ENCODE data around the gene FAM151B. TPM values are rescaled to one million over a fixed set of nuclear protein-coding genes. Genes with fewer than 3 reads are reported as not detected.

The FAM151B gene
- total RNA-seq, 1 donor from 2014 or later = 0.30 TPM

DNA sequence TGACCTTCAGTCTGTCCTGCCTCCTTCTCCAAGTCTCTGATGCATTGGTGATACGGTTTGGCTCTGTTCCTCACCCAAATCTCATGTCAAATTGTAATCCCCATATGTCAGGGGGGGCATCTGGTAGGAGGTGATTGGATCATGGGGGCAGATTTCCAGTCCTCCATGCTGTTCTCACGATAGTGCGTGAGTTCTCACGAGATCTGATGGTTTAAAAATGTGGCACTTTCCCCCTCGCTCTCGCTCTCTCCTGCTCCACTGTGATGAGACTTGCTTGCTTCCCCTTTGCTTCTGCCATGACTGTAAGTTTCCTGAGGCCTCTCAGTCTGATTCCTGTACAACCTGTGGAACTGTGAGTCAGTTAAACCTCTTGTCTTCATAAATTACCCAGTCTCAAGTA is 96.9 kb downstream of the FAM151B start:
- intact Hi-C loops (cut with micrococcal nuclease) = no loop called here

DNA sequence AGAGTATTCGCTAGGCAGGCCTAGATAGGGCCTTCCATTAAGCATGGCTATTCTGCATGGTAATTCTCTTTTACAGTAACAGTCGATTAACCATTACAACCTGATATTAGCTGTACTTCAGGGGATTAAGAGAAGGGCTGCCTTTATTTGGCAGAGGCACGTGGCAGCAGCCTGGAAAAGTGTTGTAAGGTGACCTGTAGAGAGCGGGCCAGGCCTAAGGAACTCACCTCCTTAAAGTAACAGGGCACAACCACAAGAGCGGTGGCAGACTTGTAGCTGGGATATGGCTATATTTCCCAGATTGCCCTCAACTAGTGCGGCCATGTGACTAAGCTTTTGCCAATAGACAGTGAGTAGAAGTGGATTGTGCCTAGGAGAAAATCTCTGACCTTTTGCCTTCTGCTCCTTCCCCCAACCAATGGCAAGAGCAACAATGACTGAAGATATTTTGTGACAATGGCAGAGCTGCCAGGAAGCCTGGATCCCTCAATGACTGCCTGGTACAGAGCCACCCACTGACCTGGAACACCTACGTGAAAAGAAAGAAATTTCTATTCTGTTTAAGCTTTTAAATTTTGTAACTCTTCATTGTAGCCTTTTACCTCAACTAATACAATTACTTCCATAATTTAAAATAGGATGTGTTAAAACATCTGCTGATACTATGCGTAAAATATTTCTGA is 101.1 kb downstream of the FAM151B start:
- intact Hi-C loops (cut with micrococcal nuclease) = no loop called here

DNA sequence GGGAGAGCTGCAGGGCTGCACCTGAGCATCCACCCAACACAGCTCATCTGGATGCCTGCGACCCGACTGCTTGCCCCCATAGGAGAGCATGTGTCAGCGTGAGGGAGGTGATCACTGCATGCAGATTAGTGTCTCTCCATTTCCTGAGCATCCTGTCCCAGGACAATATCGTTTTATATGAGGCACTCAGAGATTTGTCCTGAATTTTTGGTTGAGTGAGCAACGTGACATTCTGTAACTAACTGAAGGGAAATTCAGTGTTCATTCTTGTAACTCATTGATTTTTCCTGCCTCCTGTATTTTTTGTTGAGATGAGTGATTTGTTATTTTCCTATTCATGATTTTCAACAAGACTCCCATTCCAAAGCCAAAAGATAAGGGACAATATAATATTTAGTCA is 102.9 kb downstream of the FAM151B start:
- intact Hi-C loops (cut with micrococcal nuclease) = no loop called here

DNA sequence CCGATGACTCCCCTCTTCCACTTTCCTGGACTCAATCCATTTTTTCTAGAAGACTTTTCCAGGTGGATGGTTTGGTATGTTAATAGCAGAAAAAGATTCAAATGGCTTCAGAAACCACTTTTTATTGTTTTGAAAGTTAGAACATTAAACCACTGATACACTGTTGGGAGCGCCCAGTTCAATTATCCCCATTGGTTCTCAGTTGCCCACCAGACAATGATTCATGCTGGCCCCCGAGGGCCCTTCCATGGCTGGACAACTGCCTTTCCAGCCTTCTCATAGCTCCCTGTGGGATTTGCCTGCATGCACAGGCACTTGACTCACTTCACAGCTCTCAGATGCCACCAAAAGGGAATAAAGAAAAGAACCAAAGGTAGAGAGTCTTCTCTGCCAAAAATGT is 103.5 kb downstream of the FAM151B start:
- intact Hi-C loops (cut with micrococcal nuclease) = no loop called here

DNA sequence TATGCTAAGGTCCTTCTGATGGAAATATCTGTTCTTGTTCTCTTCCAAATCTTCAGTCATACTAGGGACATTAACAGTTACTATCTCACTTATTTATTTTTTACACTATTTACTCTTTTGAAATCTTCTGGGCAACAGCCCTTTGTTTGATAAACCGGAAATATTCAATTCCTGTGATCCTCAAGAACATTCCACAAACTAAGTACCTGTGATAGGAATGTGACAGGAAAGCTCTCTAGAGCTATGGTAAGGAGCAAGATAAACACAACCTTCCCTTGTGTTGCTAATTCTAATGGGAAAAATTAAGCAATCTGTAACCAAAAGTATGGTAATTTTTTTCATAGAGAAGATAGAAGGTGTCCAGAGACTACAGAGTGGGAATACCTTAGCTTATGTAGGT is 104.2 kb downstream of the FAM151B start:
- intact Hi-C loops (cut with micrococcal nuclease) = no loop called here

Other genes with a start within 250 kb of the FAM151B start
- gene SERINC5, start 232.1 kb upstream of the FAM151B start, total RNA-seq = 70.9 and 73.5 TPM in 2 replicates
- not detected in 2 replicates for gene SPZ1, start 168.1 kb upstream of the FAM151B start, total RNA-seq
- gene ZFYVE16, start 80.0 kb upstream of the FAM151B start, total RNA-seq = 9.4 and 10.9 TPM in 2 replicates
- gene ANKRD34B, start 82.2 kb downstream of the FAM151B start, total RNA-seq = not detected in 2 replicates
- 20.8 and 22.4 TPM in 2 replicates for gene MSH3, start 166.6 kb downstream of the FAM151B start, total RNA-seq
- 90.5 and 95.9 TPM in 2 replicates for gene DHFR, start 166.9 kb downstream of the FAM151B start, total RNA-seq